Stimulated activated CD8-positive, alpha-beta memory T cell treated with anti-CD3 and anti-CD28 coated beads, Interleukin-12 subunit alpha, Interleukin-12 subunit beta, amount 100 ng/mL, for 4 hours (primary cell): ENCODE results near the gene SLC5A3.
A peak's percentile ranks its signal among the peaks of the same experiment; 100 is the strongest.

Experiments used
- DNase-seq: peaks from one replicate; pipeline ENCODE4 v3.0.0-alpha.2; 2020; ENCODE audit warnings: low read depth

SLC5A3 gene

GRCh38 chr21:34071683-34072082, 1.7 kb upstream of the SLC5A3 start:
- no peak for DNase-seq

DNA sequence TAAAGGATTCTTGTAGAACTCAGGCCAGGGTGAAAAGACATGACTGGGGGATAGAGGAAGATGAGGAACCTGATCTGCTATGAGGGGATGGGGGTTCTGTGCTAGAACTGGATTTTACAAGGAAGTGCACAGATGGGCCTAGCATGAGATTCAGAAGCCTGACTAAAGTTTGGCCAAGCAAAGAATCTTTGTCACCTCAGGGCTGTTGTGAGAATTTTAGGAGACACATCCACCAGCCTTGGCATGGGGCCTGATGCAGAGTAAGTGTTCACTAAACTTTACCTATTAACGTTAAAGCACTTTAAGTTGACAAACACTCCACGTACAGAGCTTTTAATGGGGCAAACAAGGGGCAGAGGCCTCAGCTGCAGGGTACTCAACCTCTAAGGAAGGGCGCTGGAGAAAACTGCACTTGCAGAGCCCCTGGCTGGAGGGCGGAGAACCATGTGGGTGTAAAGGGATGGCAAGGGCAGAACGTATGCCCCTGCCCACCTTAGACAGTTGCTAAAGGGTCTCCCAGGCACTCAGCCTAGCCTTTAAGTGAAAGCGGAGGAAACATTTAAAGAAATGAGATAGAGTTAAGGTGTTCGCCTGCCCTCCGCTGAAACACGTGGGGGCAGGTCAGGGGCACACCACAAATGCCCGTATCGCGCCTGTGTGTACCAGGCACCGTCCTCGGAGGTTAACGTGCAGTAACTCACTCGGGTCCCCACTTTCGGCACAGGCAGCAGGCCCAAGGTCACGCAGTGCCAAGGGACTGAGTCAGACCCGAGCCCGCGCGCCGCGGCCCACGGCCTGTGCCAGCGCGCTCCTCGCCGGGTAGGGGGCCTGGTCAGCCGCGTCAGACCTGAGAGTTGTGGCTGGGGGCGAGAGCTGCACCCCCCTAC, 990 bp upstream of the SLC5A3 start:
- DNase-seq, result no peak

DNA sequence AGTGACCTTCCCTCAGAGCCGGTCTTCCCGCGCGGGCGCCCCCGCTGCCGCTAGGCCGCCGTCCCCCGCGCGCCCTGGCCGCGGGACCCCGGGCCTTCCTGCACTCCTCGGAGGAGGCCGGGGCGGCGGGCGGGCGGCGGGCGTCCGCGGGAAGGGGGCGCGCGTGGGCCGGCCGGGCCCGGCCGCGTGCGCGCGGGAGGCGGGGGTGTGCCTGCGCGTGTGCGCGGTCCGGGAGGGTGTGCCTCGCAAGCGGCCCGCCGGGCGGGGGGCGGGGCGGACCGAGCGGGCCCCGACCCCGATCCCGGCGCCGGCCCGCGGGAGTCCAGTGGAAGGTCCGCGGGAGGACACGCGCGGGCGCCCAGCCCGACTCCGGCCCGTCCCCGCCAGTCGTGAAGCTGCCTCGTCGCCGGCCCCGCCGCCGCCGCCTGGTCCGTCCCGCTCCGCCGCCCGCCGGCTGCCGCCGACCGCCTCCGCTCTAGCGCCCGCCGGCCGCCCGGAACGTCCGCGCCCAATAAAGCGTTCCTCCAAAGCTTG, 438 bp downstream of the SLC5A3 start:
- DNase-seq, result peak; percentile 48

DNA sequence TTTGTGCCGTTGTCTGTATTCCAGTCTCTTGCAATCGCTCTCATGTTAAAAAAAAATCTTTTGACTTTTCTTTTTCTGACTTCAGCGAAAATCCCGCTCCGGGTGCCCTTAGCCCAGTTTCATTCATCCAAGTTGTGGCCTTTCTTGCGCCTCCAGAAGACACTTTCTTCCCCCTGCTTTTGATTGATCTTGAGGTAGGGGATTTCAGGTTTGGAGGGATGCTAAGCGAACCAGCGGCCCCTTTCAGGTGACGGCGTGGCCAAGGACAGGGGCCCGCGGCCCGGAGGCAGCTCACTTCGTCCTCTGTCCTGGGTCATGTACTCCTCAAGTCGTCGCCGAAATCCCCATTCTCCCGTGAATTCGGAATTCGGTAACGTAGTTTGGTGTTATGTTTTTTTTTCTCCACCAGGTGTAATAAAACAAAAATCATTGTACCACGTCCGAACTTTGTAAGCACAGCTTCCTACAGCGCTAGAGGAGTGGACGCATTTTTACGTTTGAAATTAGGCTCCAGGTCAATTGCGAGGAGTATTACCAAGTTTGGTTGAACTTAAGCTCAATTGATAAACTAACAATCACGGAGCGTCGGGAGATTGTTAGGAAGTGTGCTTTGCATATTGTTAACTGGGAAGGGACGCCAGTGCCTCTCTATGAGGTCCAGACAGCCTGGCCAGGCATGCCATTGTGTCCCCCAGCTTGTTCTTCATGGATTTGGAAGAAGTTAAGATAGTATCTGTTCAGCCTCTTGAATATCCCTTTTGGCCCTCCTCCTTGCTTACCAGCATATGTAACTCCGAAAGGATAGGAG, 1.1 kb downstream of the SLC5A3 start:
- DNase-seq, result no peak

DNA sequence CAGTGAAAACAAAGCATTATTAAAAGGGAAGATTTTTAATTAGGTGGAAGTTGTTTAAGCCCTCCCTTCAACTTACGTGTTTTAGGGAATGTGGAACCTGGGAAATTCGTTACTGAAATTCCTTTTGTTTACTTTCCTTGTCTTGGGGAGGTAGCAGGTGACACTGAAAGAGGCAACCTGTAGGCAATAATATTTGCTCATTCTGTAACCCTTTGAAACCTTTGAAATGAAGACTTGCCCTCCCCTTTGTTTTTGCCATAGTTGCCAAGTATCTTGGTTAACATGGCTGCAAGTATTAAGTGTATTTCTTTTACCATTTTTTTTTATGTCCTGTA, 1.7 kb downstream of the SLC5A3 start:
- no peak for DNase-seq

GRCh38 chr21:34075760-34076660, 2.6 kb downstream of the SLC5A3 start:
- no peak for DNase-seq

DNA sequence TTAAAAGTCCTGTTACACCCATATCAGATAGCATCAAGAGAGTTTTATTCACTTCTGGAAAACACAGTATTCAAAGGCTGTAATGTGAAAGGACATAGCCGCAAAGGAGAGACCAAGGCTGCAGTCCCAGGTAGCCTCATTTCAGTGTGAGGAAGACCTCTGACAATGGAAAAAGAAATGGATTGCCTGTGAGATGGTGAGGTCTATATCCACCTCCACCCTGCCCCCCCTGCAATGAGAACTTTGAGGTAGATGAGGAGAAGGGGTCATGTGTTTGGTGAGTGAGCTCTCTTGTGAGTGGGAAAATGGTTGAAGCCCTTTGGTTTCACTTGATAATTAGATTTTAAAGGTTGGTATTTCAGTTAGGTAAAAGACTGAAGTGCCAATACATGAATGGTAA, 3.5 kb downstream of the SLC5A3 start:
- no peak for DNase-seq

DNA sequence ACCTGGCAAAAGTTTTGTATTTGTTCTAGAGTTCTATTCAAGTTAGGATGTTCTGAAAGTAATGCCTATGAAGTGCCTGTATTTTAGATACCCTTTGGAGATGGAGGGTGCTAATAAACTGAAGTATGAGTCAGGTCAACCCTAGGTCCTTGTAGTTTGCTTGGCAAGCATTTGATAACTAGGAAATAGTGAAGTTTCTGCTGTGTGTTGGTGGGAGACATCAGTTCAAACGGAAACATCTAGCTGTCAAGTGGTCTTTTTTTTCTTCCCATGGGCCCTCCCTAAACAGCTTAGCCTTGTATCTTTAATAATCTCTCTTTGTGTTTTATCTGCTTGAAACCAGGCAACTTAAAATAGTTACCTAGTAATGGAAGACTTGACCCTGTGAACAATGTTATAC, 4.5 kb downstream of the SLC5A3 start:
- no peak for DNase-seq

DNA sequence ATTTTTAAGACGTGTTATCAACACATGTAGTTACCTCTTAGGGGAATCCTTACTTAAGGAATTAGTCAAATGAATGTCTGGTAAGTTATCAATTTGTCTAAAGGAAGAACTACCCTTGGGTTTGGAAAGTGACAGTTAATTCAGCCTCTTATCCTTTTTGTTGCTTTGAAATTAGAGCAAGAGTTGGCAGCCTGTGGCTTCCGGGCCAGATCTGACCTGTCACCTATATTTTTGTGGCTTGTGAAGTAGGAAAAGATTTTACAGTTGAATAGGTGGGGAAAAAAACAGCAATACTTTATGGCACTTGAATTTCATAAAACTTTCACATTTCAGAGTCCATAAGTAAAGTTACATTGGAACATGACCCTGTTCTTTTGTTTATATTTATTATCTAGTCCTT, 5.5 kb downstream of the SLC5A3 start:
- no peak for DNase-seq

DNA sequence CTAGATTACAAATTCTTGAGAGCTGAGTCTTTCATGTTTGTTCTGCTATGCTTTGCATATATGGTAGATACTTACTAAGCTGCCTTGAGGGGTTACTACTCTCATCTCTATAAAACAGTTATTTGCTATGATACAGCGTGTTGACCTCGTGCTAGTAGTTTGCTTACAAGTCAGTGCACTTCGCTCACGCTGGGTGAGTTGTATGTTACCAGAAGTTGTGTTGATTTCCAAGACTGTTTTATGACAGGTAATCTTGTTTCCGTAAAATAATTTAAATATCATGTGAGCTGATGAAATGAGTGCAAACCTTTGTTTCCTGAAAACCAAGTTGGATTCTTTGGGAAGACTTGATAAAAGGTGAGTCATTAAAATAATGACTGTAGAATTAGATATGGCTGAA, 7.3 kb downstream of the SLC5A3 start:
- no peak for DNase-seq

- no peak for DNase-seq
These were observed 9.4 kb downstream of the SLC5A3 start for GRCh38 chr21:34082769-34083168.

- no peak for DNase-seq
These were observed 10.0 kb downstream of the SLC5A3 start for GRCh38 chr21:34083357-34083756.

DNA sequence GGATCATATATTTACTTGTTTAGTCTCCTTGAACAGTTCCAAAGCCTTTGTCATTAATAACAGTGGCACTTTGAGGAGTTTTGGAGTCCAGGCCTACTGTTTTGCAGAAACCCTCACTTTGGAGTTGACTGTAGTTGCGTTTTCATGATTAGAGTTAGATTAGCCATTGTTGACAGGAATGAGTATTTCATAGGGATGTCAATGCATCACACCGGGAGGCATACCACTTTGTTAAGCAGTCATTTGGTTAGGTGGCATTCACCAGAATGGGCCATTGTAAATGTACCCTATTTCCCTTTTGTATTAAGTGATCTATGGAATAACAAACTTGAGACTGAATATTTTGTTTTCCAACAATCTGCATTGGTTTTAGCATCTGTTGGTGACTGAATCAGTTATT, 11.8 kb downstream of the SLC5A3 start:
- no peak for DNase-seq

DNA sequence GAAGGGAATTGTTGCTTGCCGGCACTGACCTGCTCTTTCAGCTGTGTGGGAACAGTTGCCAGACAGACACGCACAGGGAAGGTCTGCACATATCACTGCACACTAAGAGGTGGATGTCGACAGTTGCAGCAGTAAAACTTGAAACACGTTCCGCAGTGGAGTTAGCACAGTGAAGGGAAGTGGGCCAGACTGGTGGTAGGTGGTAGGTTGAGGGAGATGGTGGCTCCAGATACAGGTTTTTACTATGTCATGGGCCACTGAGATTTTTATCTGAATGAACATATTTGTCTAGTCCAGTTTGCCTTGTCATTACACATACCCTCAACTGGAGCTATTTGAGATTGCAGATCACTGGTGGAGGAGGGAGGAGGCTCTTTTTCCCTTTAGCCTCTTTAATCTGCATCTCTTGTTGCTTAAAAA, 13.5 kb downstream of the SLC5A3 start:
- no peak for DNase-seq

DNA sequence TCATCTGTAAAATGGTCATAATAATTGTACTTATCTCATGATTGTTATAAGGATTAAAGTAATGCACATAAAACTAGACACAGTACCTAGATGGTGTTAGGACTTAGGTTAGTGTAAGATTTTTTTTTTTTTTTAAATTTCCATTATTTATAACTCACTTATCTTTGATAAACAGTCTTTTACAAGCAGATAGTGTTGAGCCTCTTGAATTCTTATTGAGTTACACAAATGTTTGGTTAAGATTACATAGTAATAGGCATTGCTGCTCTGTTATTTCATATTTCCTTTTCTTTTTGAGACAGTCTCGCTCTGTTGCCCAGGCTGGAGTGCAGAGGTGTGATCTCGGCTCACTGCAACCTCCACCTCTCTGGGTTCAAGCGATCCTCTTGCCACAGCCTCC, 15.4 kb downstream of the SLC5A3 start:
- DNase-seq, result no peak

DNA sequence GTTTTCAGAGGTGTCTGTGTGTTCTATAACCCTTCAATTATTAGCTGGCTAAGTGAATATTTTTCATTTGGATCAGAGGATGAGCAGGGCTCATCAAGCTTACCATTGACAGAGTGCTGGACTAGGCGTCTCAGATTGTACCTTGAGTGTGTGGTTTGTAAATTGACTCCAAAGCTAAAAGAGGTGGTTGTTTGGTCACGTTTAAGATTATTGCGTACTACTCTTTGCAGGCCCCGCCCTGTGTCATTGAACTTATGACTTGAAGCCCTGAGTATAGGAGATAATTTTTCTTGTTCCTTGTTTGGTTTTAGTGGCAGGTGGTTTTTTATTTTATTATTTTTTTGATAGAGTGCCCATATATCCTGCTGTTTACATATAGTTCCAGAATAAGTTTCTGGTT, 17.7 kb downstream of the SLC5A3 start:
- no peak for DNase-seq

- no peak for DNase-seq
These were observed 18.2 kb downstream of the SLC5A3 start for GRCh38 chr21:34091607-34092006.

GRCh38 chr21:34092262-34092921, 19.0 kb downstream of the SLC5A3 start:
- DNase-seq, result no peak

DNA sequence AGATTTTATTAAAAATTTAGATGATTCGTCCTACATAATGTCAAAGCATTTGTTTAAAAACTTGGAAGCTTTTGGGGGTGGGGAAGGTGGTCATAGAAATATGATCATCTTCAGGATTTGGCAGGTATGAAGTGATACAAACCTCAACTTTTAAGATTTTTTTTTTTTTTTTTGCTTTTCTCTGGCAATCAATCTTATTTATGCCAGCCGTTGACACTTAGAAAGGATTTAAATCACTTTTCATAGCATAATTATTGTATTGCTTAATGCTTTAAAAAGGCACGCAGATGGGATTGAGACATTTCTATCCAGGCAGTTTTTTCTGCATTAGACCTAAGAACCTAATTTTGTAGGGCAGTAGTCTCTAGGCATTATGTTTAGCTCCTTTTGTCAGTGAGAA, 19.7 kb downstream of the SLC5A3 start:
- no peak for DNase-seq

DNA sequence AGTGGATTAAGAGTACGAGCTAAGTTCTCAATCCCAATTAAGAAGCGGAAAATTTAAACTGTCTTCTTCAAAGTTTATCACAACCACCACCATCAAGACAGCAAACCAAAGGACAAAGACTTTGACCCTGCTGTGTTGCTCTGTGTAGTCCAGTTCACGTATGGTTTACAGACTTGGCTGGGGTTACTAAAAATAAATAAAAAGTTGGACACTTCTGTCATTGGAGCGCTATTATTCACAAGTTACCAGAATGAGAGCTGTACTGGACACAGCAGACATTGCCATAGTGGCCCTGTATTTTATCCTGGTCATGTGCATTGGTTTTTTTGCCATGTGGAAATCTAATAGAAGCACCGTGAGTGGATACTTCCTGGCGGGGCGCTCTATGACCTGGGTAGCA, 21.6 kb downstream of the SLC5A3 start:
- DNase-seq, result no peak

- no peak for DNase-seq
These were observed 24.1 kb downstream of the SLC5A3 start for GRCh38 chr21:34097442-34097841.

- DNase-seq, result no peak
These were observed 27.0 kb downstream of the SLC5A3 start for GRCh38 chr21:34100337-34100736.
